HG03060 (cell line): Measurements from ENCODE around the gene HRC.
"Not testable (repeated sequence)": the region's sequence is repeated elsewhere in the genome, so short reads cannot be mapped to it uniquely, and the experiment has no call there.

Source experiments
- ATAC-seq: cut with Tn5 transposase; IDR thresholded peaks from one replicate; pipeline ENCODE4 v1.9.1; 2021; ENCODE audit warnings: low read depth, moderate number of reproducible peaks; ENCODE audit not compliant: unreplicated experiment

The HRC gene

GRCh38 chr19:49160450-49161189, 5.4 kb upstream of the HRC start:
- ATAC-seq: no peak

GRCh38 chr19:49157445-49158224, 2.4 kb upstream of the HRC start, which contains the start of gene TRPM4:
TRPM4 (plus strand) TSS chr19:49157792; CDS start chr19:49157867, 75 bp downstream.
- no peak for ATAC-seq

- ATAC-seq: no peak
These were observed 687 bp upstream of the HRC start for GRCh38 chr19:49155820-49156346.

GRCh38 chr19:49154279-49154678, 917 bp downstream of the HRC start:
- ATAC-seq: no peak

- ATAC-seq: no peak
These were observed 1.9 kb downstream of the HRC start for GRCh38 chr19:49153167-49153809.

- no peak for ATAC-seq
These were observed 3.1 kb downstream of the HRC start for GRCh38 chr19:49152119-49152550.

GRCh38 chr19:49151267-49152118, 3.7 kb downstream of the HRC start:
- no peak for ATAC-seq

GRCh38 chr19:49150944-49151243, 4.3 kb downstream of the HRC start:
- no peak for ATAC-seq

- ATAC-seq: no peak
These were observed 4.9 kb downstream of the HRC start for GRCh38 chr19:49150106-49150943.

GRCh38 chr19:49149652-49150105, 5.5 kb downstream of the HRC start:
- no peak for ATAC-seq

- no peak for ATAC-seq
These were observed 6.2 kb downstream of the HRC start for GRCh38 chr19:49148784-49149651.

GRCh38 chr19:49148044-49148682, 7.0 kb downstream of the HRC start:
- ATAC-seq: no peak

GRCh38 chr19:49146408-49146770, 8.8 kb downstream of the HRC start:
- ATAC-seq: not testable (repeated sequence)

- no peak for ATAC-seq
These were observed 9.4 kb downstream of the HRC start for GRCh38 chr19:49145573-49146407.

GRCh38 chr19:49142866-49143335, 12.3 kb downstream of the HRC start:
- ATAC-seq: no peak

GRCh38 chr19:49141352-49141751, 13.8 kb downstream of the HRC start:
- ATAC-seq: no peak

GRCh38 chr19:49140951-49141350, 14.2 kb downstream of the HRC start:
- ATAC-seq: no peak
